GM18867 (cell line): ENCODE measurements around the gene GFOD1.
"Not testable (repeated sequence)": the region's sequence is repeated elsewhere in the genome, so short reads cannot be mapped to it uniquely, and the experiment has no call there.

ENCODE experiments used
- ATAC-seq: cut with Tn5 transposase; IDR thresholded peaks from one replicate; pipeline ENCODE4 v1.9.1; 2021; ENCODE audit warnings: mild to moderate bottlenecking, moderate library complexity; ENCODE audit not compliant: unreplicated experiment

Gene GFOD1

GRCh38 chr6:13407709-13408695, 79.4 kb downstream of the GFOD1 start:
- ATAC-seq, result no peak

- ATAC-seq, result no peak
Measured at GRCh38 chr6:13407368-13407708, 80.1 kb downstream of the GFOD1 start.

GRCh38 chr6:13406781-13407180, 80.6 kb downstream of the GFOD1 start:
- ATAC-seq, result no peak

GRCh38 chr6:13405961-13406477, 81.4 kb downstream of the GFOD1 start:
- no peak for ATAC-seq

GRCh38 chr6:13404892-13405254, 82.5 kb downstream of the GFOD1 start:
- ATAC-seq, result no peak

- no peak for ATAC-seq
Measured at GRCh38 chr6:13404228-13404891, 83.0 kb downstream of the GFOD1 start.

- ATAC-seq, result no peak
Measured at GRCh38 chr6:13402711-13403110, 84.7 kb downstream of the GFOD1 start.

GRCh38 chr6:13400772-13401171, 86.6 kb downstream of the GFOD1 start:
- peak; percentile 34 for ATAC-seq

- no peak for ATAC-seq
Measured at GRCh38 chr6:13398421-13398994, 88.9 kb downstream of the GFOD1 start.

GRCh38 chr6:13398069-13398381, 89.4 kb downstream of the GFOD1 start:
- no peak for ATAC-seq

- ATAC-seq, result peak; percentile 81
Measured at GRCh38 chr6:13397359-13398068, 89.9 kb downstream of the GFOD1 start.

GRCh38 chr6:13396241-13396792, 91.1 kb downstream of the GFOD1 start:
- ATAC-seq, result no peak

- peak; percentile 36 for ATAC-seq
Measured at GRCh38 chr6:13395272-13396237, 91.8 kb downstream of the GFOD1 start.

GRCh38 chr6:13392462-13392861, 94.9 kb downstream of the GFOD1 start:
- no peak for ATAC-seq

GRCh38 chr6:13391537-13391936, 95.9 kb downstream of the GFOD1 start:
- ATAC-seq, result no peak

GRCh38 chr6:13390658-13391057, 96.7 kb downstream of the GFOD1 start:
- ATAC-seq, result no peak

GRCh38 chr6:13389237-13389636, 98.2 kb downstream of the GFOD1 start:
- ATAC-seq, result not testable (repeated sequence)

- ATAC-seq, result not testable (repeated sequence)
Measured at GRCh38 chr6:13388769-13389168, 98.6 kb downstream of the GFOD1 start.

GRCh38 chr6:13384966-13385365, 102.4 kb downstream of the GFOD1 start:
- no peak for ATAC-seq

- ATAC-seq, result no peak
Measured at GRCh38 chr6:13384506-13384905, 102.9 kb downstream of the GFOD1 start.
